GM21360 (cell line): ENCODE measurements around the gene OAF.

Source experiments
- ATAC-seq: cut with Tn5 transposase; IDR thresholded peaks from one replicate; pipeline ENCODE4 v1.9.1; 2021; ENCODE audit warnings: mild to moderate bottlenecking, moderate library complexity; ENCODE audit not compliant: unreplicated experiment

OAF gene

DNA sequence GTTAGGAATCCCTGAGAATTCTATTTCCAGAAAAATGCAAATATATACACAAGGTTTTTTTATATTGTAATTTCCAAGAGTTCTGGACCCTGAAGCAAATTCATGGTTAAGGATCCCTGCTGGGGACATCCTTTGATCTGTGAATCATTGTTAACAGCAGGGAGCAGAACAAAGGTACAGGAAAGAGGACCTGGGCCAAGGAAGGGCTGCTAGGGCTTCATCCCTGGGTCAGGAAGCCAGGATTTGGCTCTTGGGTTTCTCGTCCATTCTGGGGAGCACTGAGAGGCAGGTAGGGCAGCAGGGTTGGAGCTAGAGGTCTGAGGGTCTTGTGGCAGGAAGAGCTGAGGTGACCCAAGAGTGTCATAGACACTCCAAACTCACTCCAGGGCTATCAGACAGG, 10.2 kb upstream of the OAF start:
- no peak for ATAC-seq

- ATAC-seq: no peak
Observed at GRCh38 chr11:120201653-120202052, 9.2 kb upstream of the OAF start.

DNA sequence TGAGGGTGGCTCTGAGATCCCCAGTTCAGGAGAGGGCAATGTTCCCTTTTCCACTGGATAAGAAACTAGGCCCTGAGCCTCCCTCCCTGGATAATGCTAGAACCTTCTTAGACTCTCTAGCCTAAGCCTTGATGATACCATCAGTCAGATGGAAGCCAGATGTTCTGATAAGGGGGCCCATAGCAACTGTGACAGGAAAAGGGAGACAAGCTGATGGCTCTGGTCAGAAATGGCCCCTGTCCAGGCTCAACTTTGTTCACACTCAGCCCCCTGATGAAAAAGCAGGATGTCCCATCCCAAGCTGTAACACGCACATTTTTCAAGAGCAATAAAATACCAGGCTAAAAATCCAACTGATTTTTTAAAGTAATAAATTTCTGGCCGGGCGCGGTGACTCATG, 7.2 kb upstream of the OAF start:
- no peak for ATAC-seq

DNA sequence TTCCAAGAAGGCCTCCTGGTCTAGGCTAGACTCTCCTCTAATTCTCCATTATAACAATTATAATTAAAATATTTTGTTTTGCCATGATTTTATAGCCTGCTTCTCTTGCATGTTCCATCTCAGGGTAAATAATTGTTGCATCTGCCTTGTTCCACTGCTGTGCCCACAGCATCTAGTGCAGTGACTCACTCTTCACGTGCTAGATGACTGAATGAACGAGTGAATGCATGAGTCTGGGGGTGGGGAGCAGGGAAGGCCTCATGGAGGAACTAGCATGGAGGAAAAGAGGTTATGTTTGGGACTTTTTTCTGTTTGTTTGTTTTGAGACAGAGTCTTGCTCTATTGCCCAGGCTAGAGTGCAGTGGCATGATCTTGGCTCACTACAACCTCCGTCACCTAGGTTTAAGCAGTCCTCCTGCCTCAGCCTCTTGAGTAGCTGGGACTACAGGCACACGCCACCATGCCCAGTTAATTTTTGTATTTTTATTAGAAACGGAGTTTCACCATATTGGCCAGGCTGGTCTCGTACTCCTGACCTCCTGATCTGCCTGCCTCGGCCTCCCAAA, 5.2 kb upstream of the OAF start:
- ATAC-seq: no peak

GRCh38 chr11:120207512-120207911, 3.3 kb upstream of the OAF start:
- ATAC-seq: no peak

GRCh38 chr11:120208001-120208441, 2.8 kb upstream of the OAF start:
- no peak for ATAC-seq

- no peak for ATAC-seq
Observed at GRCh38 chr11:120208777-120209176, 2.1 kb upstream of the OAF start.

DNA sequence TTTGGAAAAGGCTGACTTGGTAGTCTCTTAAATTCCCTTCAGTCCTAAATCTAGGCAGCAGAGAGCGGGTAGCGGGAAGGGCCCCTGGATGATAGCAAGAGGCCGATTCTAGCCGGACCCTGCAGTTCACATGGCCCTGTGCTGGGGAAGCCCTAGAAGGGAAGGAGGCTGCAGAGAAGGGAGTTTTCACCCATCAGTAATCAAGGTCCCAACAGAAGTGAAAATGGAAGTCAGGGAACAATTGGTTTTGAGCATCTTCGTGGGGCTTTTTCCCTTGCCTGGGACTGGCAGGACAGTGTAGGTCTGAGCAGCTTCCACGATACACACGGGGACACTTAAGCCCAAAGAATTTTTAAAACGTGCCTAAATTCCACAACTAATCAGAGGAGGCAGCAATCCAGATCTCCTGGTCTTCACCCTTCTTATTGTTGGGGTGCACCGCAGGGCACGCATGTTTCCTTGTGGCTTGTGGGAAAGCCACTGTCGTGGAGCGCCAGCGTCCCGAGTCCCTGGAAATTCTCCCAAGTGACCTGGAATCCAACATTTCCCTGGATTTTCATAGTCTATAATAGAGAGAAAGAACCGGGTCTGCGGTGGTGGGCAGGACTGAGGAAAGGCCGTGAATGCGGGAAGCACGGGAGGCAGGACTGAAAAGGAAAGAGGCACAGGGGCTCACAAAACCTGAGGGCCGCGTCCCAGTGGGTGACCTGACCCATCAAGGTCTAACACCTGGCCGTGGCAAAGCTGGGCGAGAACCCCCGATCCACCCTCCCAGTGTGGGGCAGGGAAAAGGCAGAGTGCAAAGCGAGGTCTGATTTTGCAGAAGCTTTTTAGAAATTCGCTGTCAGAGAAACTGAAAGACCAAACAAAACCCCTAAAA, 846 bp upstream of the OAF start:
- ATAC-seq: no peak

DNA sequence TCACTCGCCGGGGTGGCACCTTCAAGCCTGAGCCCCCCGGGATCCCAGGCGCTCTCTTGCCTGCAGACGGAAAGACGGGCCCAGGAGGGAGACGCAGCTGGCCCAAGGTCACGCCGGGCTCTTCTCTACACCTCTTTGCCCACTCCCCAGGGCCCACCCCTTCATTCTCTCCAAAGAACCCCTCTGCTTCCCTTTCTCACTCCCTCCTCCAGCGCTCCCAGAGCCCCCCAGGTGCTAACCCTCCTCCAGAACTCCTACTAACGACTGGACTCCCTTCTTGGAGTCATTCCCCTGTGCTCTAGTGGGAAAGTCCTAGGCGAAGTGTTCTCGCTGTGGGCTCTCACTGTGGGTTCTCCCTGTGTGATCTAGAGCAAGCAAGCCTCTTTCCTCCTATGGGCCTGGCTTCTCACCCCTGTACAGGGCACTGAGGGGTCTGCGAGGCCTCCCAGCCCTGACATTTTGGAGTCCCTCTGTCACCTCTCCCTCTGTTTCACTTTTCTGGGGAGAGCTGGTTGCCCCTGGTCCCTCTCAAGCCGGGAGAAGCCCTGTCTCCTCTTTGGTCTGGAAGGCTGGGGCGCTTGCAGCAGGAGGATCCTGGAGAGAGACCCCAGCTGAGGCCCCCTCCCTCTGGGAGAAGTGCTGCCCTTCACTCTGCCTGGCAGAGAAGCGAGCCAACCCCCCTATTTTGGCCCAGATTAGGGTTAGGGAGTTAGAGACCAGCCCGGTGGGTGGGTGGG, 858 bp downstream of the OAF start:
- no peak for ATAC-seq

DNA sequence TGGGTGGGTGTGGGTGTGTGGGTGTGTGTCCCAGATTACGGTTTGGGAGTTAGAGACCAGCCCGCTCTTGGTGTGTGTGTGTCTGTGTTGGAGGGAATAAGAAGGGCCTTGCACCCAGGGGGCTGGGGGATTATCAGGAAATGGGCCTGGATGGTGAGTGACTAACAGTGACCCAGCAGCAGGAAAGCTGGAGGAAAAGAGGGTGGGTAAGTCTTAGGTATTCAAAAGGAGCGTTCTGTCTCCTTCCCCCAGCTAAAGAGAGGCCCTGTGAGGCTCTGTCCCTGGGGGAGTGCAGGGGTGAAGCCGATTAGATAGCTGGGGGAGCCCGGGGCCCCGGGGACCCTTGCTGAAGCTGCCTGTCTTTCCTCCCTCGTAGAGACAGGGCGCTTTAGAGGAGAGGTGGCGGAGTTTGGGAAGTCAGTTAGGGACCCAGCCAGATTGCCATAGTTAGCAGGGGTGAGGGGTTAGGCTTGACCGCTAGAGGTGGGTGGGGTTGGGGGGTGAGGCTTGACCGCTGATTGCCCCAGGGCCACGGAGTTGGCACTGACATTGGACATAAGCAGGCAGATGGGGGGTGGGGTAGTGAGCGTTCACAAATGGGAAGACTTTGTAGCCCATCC, 1.5 kb downstream of the OAF start:
- ATAC-seq: no peak

DNA sequence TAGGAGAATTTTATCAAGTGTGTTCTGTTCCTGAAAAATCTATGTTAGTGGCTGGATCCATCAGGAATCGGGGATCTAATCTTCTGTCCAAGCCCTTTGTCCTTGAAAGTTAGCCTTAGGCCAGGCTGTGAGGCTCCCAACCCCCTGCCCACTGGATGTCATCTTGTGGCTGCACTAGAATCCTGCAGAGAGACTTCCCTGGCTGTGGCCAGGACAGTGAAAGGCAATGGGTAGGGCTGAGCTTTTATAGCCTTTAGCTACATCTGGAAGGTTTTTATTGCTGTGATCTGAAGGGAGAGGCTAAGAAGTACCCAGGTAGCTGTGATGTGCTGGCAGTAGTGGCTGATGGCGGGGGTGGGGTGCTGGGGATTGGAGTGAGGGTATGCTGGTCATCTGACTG, 2.1 kb downstream of the OAF start:
- ATAC-seq: no peak

DNA sequence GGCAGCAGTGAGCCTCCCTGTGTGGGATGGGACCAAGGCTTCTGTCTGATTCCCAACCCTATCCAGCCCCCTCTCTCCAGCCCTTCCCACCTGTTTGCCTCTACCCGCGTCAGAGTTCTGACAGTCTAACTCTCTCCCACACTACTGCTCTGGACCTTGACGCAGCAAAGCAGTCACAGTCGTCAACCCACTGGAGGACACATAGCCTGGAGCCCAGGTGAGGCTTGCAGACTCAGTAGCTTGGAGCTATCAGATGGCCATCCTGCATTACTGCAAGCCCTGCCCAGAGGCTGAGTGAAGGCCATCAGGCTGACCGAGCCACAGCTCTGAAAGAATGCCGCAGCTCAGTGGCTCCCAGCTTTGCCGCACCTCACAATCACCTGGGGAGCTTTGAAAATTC, 3.7 kb downstream of the OAF start:
- no peak for ATAC-seq

DNA sequence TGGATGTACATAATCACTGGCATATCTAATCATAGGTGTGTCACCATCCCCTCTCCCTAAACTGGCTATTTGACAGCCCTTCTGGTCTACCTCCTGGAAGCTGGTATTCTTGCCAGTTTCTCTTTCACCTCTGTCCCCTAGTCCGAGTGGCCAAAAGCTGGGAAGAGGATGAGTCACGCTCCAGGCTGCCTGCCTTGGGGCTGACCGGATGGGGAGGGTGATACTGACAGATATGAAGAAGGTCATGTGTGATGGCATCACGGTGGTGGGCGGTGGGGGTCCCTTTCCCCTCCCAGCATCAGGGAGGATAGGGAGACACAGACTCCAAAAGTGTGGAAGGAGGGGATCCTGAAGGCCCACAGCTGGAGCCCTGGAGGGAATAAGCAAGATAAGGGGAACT, 4.8 kb downstream of the OAF start:
- no peak for ATAC-seq

DNA sequence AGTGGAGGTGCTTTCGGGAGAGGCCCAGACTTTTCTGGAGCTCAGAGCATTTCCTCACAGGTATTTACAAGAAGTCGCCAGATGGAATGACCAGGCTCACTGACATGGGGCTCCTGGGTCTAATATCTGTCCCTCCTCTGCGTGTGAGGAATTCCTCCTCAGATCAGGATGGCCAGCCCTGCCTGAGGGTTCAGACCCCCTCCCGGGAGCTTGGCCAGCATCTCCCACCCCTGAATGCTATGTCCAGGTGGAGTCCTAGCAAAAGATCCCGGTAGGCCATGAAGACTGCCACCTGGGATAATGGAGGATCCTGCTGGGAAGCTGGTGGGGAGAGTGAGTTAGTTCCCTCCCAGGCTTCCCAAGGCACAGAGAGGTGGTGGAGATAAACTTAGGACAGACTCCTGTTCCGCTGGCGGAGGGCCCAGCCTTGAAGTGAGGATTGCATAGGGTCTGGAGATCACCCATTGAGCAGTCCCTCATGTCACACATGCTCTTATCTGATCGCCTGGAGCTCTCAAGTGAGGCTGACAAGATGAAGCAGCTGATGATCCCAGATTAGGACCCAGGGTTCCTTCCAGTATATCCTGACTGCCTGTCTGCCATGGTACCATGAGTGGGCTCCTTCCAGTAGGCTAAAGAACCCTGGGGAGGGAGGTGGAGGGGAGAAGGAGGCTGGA, 5.7 kb downstream of the OAF start:
- ATAC-seq: no peak

DNA sequence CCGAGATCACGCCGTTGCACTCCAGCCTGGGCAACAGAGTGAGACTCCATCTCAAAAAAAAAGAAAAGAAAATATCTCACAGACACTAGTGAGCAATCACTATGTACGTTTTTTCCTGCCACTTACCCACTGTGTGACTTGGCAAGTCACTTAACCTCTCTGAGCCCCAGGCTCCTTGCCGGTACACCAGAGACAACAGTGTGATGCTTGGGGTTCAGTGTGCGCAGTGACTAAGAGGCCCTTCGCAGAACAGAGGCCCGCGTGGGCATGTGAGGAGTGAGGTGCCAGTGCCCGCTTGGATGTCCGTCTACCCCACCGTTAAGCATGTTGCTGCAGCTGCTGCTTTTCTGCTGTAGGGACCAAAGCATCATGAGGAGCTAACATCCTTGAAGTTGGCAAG, 6.7 kb downstream of the OAF start:
- ATAC-seq: no peak

DNA sequence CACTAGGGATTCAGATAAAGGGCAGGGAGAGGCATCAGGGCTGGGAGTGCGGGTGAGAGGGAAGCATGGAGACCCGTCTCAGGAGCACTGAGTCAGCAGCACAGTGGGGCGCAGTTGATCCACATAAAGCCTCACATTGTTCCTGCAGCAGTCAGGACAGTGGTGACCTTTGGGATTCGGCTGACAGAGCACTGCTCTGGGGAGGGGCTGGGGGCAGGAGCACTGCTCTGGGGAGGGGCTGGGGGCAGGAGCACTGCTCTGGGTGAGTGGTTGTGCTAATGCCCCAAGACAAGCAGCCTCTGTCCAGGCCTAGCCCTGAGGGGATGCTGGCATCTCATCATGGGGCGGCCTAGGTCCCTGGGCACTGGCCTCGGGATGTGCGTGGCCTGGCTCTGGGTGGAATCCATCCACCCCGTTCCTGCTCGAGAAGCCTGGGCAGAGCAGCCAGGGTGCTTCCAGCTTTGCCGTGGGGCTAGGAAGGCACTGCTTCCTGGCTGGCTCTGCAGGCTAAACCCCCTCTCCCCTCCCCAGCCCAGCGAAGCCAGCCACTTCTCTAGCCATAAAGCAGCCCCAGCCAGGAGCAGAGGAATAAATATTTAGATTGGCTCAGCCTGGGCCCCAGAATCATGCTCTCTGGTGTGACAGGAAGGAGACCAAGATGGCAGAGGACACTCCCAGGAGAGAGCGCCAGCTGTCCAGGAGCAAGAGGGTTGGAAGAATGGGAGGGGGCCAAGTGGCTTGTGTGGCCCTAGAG, 7.3 kb downstream of the OAF start:
- no peak for ATAC-seq

GRCh38 chr11:120218695-120219033, 7.8 kb downstream of the OAF start:
- no peak for ATAC-seq

GRCh38 chr11:120219232-120219937, 8.6 kb downstream of the OAF start:
- ATAC-seq: no peak

GRCh38 chr11:120219938-120220746, 9.3 kb downstream of the OAF start:
- ATAC-seq: no peak
